DMS114 treated with DMSO at 0.1 percent for 48 hours (cell line): ENCODE results near the gene MRPS2.

Experiments used
- DNase-seq: peaks from one replicate; lab custom pipeline; 2025; ENCODE audit not compliant: unreplicated experiment; lab: John Stamatoyannopoulos, UW

Gene MRPS2

GRCh38 chr9:135552021-135552697, 51.7 kb downstream of the MRPS2 start:
- DNase-seq = no peak

GRCh38 chr9:135552698-135553171, 52.3 kb downstream of the MRPS2 start:
- no peak for DNase-seq
